IMR-90 (cell line): ENCODE measurements around the gene SERTAD4. TPM values are rescaled to one million over a fixed set of nuclear protein-coding genes. Genes with fewer than 3 reads are reported as not detected.
A peak's percentile ranks its signal among the peaks of the same experiment; 100 is the strongest.

Experiments
- ATAC-seq: fragments of 200-7000 bp; cut with Tn5 transposase; 2 replicates; pipeline ENCODE4 v1.9.1; 2020; ENCODE audit warnings: low read depth, mild to moderate bottlenecking, moderate library complexity
- BruUV-seq: library from RNA; stranded (reverse); fragments of 400-500 nt; replicated peaks from 2 replicates; lab custom pipeline; 2021; lab: Mats Ljungman, UMichigan
- CTCF ChIA-PET: fragments of 300-600 bp; formaldehyde crosslinking; extraction: SDS; loops from one replicate; lab custom pipeline; 2021; ENCODE audit warnings: antibody characterized with exemption; lab: Yijun Ruan, JAX
- POLR2A ChIA-PET: fragments of 300-600 bp; sonication (Branson Sonifier 250); formaldehyde crosslinking; loops from one replicate; lab custom pipeline; 2022; ENCODE audit warnings: antibody characterized with exemption; ENCODE audit not compliant: unreplicated experiment; lab: Charles Lee
- DNase-seq: peaks from one replicate; pipeline ENCODE4 v3.0.0; 2013
- H2AFZ ChIP-seq: replicated peaks from 2 replicates; pipeline ENCODE3; 2013; ENCODE audit warnings: low read length, mild to moderate bottlenecking; ENCODE audit not compliant: poor library complexity
- H2AK5ac ChIP-seq: 2 replicates; pipeline ENCODE4 v1.6.1; 2013; ENCODE audit warnings: low read depth, low read length, inconsistent platforms
- H2AK9ac ChIP-seq: replicated peaks from 2 replicates; pipeline ENCODE3; 2013; ENCODE audit warnings: mild to moderate bottlenecking, low read depth, low read length, moderate library complexity; ENCODE audit not compliant: poor library complexity
- H2BK120ac ChIP-seq: 2 replicates; pipeline ENCODE4 v1.6.1; 2013; ENCODE audit warnings: low read depth, low read length, inconsistent platforms
- H2BK15ac ChIP-seq: 3 replicates; pipeline ENCODE4 v1.6.1; 2013; ENCODE audit warnings: low read depth, low read length, inconsistent platforms
- H2BK20ac ChIP-seq: 2 replicates; pipeline ENCODE4 v1.6.1; 2013; ENCODE audit warnings: low read depth, mild to moderate bottlenecking, inconsistent platforms, low read length, moderate library complexity
- H2BK5ac ChIP-seq: 2 replicates; pipeline ENCODE4 v1.6.1; 2013; ENCODE audit warnings: mild to moderate bottlenecking, low read depth, low read length, inconsistent platforms; ENCODE audit not compliant: poor library complexity, severe bottlenecking
- H3K14ac ChIP-seq: replicated peaks from 2 replicates; pipeline ENCODE4 v1.6.1; 2013; ENCODE audit warnings: low read depth, low read length, inconsistent platforms
- H3K18ac ChIP-seq: 2 replicates; pipeline ENCODE4 v1.6.1; 2013; ENCODE audit warnings: low read depth, low read length, control low read depth
- H3K23ac ChIP-seq: 2 replicates; pipeline ENCODE4 v1.6.1; 2013; ENCODE audit warnings: low read depth, low read length, inconsistent platforms
- H3K27ac ChIP-seq: 2 replicates; pipeline ENCODE4 v1.5.1; 2013; ENCODE audit warnings: mild to moderate bottlenecking, control low read depth, low read length; ENCODE audit not compliant: insufficient read depth
- H3K27me3 ChIP-seq: 2 replicates; pipeline ENCODE4 v1.6.1; 2013; ENCODE audit warnings: low read length; ENCODE audit not compliant: control insufficient read depth, insufficient read depth
- H3K36me3 ChIP-seq: 2 replicates; pipeline ENCODE4 v1.6.1; 2013; ENCODE audit warnings: low read length, mixed read lengths; ENCODE audit not compliant: control insufficient read depth, insufficient read depth
- H3K4ac ChIP-seq: 2 replicates; pipeline ENCODE4 v1.6.1; 2013; ENCODE audit warnings: low read depth, low read length, inconsistent platforms
- H3K4me1 ChIP-seq: 2 replicates; pipeline ENCODE4 v1.6.1; 2013; ENCODE audit warnings: low read length, mixed read lengths; ENCODE audit not compliant: control insufficient read depth, insufficient read depth
- H3K4me2 ChIP-seq: 2 replicates; pipeline ENCODE4 v1.6.1; 2013; ENCODE audit warnings: low read depth, mild to moderate bottlenecking, control low read depth, low read length, moderate library complexity
- H3K4me3 ChIP-seq: 2 replicates; pipeline ENCODE4 v1.5.1; 2013; ENCODE audit warnings: low read depth, mild to moderate bottlenecking, control low read depth, low read length, moderate library complexity; ENCODE audit not compliant: insufficient read depth
- H3K56ac ChIP-seq: 2 replicates; pipeline ENCODE4 v1.6.1; 2013; ENCODE audit warnings: low read length, inconsistent platforms; ENCODE audit not compliant: insufficient read depth; ENCODE audit errors: extremely low read depth
- H3K79me1 ChIP-seq, 2 experiments: 2 replicates each; pipeline ENCODE4 v1.6.1; 2013; ENCODE audit warnings: low read length in 2 of 2, inconsistent platforms in 1 of 2, low read depth in 1 of 2
- H3K9ac ChIP-seq: 2 replicates; pipeline ENCODE4 v1.6.1; 2013; ENCODE audit warnings: low read depth, low read length, control low read depth
- H3K9me1 ChIP-seq: 2 replicates; pipeline ENCODE4 v1.6.1; 2013; ENCODE audit warnings: low read length, inconsistent platforms; ENCODE audit not compliant: insufficient read depth
- H3K9me3 ChIP-seq: 2 replicates; pipeline ENCODE4 v1.6.1; 2013; ENCODE audit warnings: low read length; ENCODE audit not compliant: control insufficient read depth, insufficient read depth
- H4K20me1 ChIP-seq: 2 replicates; pipeline ENCODE4 v1.6.1; 2013; ENCODE audit warnings: low read length, inconsistent platforms; ENCODE audit not compliant: insufficient read depth
- H4K5ac ChIP-seq: 2 replicates; pipeline ENCODE4 v1.6.1; 2013; ENCODE audit warnings: mild to moderate bottlenecking, low read depth, low read length, control low read depth
- H4K8ac ChIP-seq, 2 experiments: 2 replicates each; pipeline ENCODE4 v1.6.1; 2013; ENCODE audit warnings: low read depth in 2 of 2, low read length in 2 of 2, control low read depth in 1 of 2, inconsistent platforms in 1 of 2
- H4K91ac ChIP-seq: 2 replicates; pipeline ENCODE4 v1.6.1; 2013; ENCODE audit warnings: low read depth, low read length, inconsistent platforms; ENCODE audit not compliant: insufficient read depth
- FOS ChIP-seq: fragments of 150-350 bp; IDR thresholded peaks from 2 replicates; pipeline ENCODE4 v1.6.1; 2016; ENCODE audit warnings: low read depth, low read length
- MAZ ChIP-seq: IDR thresholded peaks from 2 replicates; pipeline ENCODE4 v1.6.1; 2012; ENCODE audit warnings: low read depth, mild to moderate bottlenecking, low read length, improper control_type of control experiment, moderate library complexity, borderline replicate concordance
- USF2 ChIP-seq: fragments of 150-350 bp; IDR thresholded peaks from 2 replicates; pipeline ENCODE4 v1.6.1; 2017; ENCODE audit warnings: mild to moderate bottlenecking, antibody characterized with exemption, low read length, low read depth
- WGBS, 2 experiments: methylation state at CpG; one replicate each; pipeline versions ENCODE4 v1.1.5 to v1.1.7; 2013; ENCODE audit warnings: missing lambda C conversion rate in 2 of 2; ENCODE audit not compliant: insufficient read length in 1 of 2; ENCODE audit errors: extremely low coverage in 2 of 2; 5-methylcytosine and 5-hydroxymethylcytosine counted together
- dilution Hi-C: fragments of 300-500 bp; cut with HindIII; formaldehyde crosslinking; loops from one replicate; pipeline ENCODE4 v1.14.3; 2018; ENCODE audit warnings: low sequenced_read_pairs; ENCODE audit not compliant: unreplicated experiment
- in situ Hi-C: fragments of 300-500 bp; cut with MboI; formaldehyde crosslinking; loops from 3 replicates; pipeline ENCODE4 v1.14.3; 2019; ENCODE audit warnings: low sequenced_read_pairs, inconsistent platforms, mixed read lengths
- intact Hi-C: fragments of 100-400 bp; cut with micrococcal nuclease; formaldehyde crosslinking; loops from 2 replicates; pipeline ENCODE4 v1.10.0; 2022
- polyA plus RNA-seq, 3 experiments: library from polyadenylated mRNA; depleted of rRNA; stranded (reverse); fragments of >200 nt; gene quantifications; 2 replicates each; pipeline ENCODE4 v1.2.3, GENCODE V29; 2012; ENCODE audit warnings: low replicate concordance in 1 of 3
- total RNA-seq: library from RNA; depleted of rRNA; stranded (reverse); fragments of >200 nt; gene quantifications from 2 replicates; pipeline ENCODE4 v1.2.3, GENCODE V29; 2012

The SERTAD4 gene
- total and polyA plus RNA-seq, 2 of the 4 experiments (the other 2 are of a cell fraction) = under 0.01 to 0.22 TPM

GRCh38 chr1:210233495-210234328 lies 1.1 kb downstream of the SERTAD4 start:
- Histone ChIP-seq H3K79me1 (no peaks in the 10 kb centered on the region), H2AFZ (peak overlapping the region; percentile 93), H4K5ac (no peak overlapping the region), H2BK20ac (peak overlapping the region; percentile 58; the same call in 1 of the 2 replicates), H3K36me3 (no peaks in the 10 kb centered on the region), H2BK120ac (peak overlapping the region; percentile 97), H3K27me3 (peaks cover 52% of the 10 kb centered on the region), H3K4me2 (peak overlapping the region; percentile 96), H2AK5ac (peak overlapping the region; percentile 5; the same call in 1 of the 2 replicates), H3K4ac (peak overlapping the region; percentile 95), H3K56ac (no peak overlapping the region; the same call in 1 of the 2 replicates), H3K14ac (peak overlapping the region; percentile 73; the same call in 1 of the 2 replicates), H3K27ac (peak overlapping the region; percentile 36; the same call in 1 of the 2 replicates), H4K91ac (peak overlapping the region; percentile 61), H3K23ac (peak overlapping the region; percentile 72; the same call in 1 of the 2 replicates), H4K20me1 (no peaks in the 10 kb centered on the region), H2BK5ac (no peak overlapping the region), H2BK15ac (no peak overlapping the region), H3K9me3 (no peaks in the 10 kb centered on the region), H3K9ac (no peak overlapping the region), H4K8ac (peak overlapping the region in 1 of 2 experiments; percentile 75; a peak in 1 of 4 replicates), H3K18ac (peak overlapping the region; percentile 58; the same call in 1 of the 2 replicates), H3K9me1 (peaks cover 8% of the 10 kb centered on the region; the same call in 1 of the 2 replicates), H3K4me1 (peaks cover 7% of the 10 kb centered on the region; the same call in 1 of the 2 replicates), H2AK9ac (peak overlapping the region; percentile 79), H3K4me3 (peak overlapping the region; percentile 60)
- in situ Hi-C loops = no loop called here
- CTCF ChIA-PET = interaction anchor here (0.5 to 1.7 kb wide), 3 partner anchors 11 to 215 kb away, joined by 3 to 5 read pairs (median 4); no protein-coding TSS in a partner anchor
- intact Hi-C loops = no loop called here
- TF ChIP-seq MAZ (peak; percentile 43; the same call in 1 of the 2 replicates), FOS (peak; percentile 26; the same call in 1 of the 2 replicates), USF2 (no peak)
- WGBS, 2 experiments = no CpG with 5 or more reads among the region's 61 CpGs
- ATAC-seq = peak; percentile 69
- no TSS peak for BruUV-seq
- dilution Hi-C loops = no loop called here
- DNase-seq = peak; percentile 52
- POLR2A ChIA-PET = no interaction called here
